ENCODE data around the gene CPM.
"Not testable (repeated sequence)": the region's sequence is repeated elsewhere in the genome, so short reads cannot be mapped to it uniquely, and the experiment has no call there.

CPM gene

DNA sequence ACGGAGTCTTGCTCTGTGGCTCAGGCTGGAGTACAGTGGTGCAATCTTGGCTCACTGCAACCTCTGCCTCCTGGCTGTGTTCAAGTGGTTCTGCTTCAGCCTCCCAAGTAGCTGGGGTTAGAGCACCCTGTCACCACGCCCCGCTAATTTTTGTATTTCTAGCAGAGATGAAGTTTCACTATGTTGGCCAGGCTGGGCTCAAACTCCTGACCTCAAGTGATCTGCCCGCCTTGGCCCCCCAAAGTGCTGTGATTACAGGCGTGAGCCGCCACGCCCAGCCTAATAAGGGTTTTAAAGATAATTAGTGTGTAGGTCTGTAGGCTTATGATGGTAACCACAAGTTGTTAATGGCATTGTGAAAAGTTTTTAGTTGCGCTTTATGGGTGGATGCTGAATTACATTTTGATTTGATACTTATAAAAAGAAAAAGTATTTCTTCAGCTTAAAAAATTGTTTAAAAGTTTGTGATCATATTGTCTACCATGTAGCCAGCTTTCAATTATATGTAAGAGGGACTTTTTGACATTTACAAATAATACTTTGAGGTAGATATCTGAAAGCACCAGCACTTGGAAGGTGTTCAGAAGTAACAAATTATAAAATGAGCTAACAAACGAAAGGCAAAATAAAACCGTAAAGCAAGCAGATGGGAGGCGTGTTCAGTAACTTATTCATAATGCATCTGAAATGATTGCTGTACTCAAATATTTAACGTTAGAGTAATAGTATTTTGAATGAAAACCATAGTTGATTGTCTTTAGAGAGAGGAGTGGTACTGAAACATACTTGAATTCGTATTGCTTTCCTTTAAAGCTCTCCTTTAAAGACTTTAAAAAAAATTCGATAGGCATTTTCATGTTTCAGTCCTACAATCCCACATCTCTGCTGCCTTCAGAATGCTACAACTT lies 87.9 kb downstream of the CPM start:
- DNase-seq = no peak

DNA sequence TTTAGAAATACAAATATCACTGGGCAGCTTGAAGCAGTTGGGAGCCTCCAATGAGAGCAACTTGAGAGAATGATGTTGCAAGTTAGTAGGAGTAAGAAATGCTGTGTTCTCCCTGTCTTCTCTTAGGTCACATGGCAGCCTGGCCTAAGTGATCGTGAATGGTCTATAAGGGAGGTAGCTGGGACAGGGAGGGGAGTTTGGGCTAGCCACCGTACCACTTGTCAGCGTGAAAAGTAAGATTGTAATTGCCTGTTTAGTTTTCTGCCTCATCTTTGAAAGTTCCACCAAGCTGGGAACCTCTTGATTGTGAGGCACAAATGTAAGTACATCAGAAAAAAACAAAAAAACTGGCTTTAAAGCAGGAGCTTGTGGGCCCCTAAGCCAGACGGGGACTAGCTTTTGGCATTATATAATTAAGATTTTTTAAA lies 88.6 kb downstream of the CPM start:
- DNase-seq = no peak

DNA sequence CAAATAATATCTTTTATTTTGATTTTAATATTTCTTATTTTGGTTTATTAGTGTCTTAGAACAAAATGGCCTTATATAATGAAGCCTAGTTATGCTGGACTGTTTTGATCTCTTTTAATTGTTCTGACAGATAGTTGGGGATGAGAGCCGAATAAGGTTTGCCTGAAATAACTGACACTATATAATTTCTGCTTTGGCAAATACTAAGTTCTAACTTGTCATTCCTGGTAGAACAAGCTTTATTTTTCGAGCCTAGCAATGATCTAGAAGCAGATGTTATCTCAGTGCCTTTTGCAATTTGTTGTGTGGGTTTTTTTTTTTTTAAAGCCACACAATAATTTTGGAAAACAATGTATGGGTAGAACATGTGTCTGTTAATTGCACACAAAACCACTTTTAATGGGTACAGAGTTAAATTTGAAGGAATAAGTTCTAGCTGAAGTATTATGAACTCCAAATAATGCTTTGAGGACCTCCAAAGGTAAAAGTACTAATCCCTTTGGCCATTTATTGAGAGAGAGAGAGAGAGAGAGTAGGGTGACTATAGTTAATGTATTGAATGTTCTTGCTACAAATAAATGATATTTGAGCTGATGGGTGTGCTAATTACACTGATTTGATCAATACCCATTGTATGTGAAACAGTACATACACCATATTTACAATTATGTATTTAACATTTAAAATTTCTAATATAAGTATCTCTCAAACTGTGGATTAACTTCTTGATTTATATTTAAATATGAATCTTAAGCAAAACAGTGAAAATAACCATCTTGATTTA lies 90.0 kb downstream of the CPM start:
- no peak for DNase-seq

DNA sequence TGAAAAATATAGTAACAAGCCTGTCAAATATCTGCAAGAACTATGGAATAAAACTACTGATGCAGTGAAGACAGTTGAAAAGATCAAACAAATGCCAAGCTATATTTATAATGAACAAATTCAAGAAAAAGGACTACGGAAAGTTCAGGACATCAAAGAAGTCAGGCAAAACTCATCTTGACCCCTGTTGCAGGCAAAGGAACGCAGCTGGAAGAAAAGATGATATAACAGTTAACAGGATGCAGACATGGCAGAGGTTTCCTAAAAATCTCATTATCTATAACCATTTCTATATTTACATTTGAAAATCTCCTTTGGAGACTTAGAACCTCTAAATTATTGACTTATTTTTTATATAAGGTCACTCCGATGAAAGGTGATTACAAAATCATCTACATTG lies 90.8 kb downstream of the CPM start:
- no peak for DNase-seq

DNA sequence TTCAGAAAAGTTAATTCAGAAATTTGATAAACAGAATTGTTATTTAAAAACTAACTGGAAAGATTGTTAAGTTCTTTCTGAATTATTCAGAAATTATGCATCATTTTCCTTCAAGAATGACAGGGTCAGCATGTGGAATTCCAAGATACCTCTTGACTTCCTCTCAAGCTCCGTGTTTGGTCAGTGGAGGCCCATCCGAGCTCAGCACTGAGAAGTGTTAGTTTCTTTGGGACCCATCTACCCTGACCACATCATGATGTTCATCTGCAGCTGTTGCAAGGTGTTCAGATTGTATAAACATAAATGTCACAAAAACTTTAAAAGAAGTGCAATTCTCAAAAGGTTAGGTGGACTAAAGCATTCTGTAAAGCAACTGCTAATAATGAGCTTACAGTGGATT lies 91.3 kb downstream of the CPM start:
- no peak for DNase-seq

DNA sequence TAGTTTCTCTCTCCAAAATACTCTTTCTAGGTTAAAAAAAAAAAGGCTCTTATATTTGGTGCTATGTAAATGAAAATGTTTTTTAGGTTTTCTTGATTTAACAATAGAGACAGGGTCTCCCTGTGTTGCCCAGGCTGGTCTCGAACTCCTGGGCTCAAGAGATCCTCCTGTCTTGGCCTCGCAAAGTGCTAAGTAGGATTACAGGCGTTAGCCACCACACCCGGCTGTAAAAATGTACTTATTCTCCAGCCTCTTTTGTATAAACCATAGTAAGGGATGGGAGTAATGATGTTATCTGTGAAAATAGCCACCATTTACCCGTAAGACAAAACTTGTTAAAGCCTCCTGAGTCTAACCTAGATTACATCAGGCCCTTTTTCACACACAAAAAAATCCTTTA lies 91.8 kb downstream of the CPM start:
- DNase-seq = not testable (repeated sequence)

DNA sequence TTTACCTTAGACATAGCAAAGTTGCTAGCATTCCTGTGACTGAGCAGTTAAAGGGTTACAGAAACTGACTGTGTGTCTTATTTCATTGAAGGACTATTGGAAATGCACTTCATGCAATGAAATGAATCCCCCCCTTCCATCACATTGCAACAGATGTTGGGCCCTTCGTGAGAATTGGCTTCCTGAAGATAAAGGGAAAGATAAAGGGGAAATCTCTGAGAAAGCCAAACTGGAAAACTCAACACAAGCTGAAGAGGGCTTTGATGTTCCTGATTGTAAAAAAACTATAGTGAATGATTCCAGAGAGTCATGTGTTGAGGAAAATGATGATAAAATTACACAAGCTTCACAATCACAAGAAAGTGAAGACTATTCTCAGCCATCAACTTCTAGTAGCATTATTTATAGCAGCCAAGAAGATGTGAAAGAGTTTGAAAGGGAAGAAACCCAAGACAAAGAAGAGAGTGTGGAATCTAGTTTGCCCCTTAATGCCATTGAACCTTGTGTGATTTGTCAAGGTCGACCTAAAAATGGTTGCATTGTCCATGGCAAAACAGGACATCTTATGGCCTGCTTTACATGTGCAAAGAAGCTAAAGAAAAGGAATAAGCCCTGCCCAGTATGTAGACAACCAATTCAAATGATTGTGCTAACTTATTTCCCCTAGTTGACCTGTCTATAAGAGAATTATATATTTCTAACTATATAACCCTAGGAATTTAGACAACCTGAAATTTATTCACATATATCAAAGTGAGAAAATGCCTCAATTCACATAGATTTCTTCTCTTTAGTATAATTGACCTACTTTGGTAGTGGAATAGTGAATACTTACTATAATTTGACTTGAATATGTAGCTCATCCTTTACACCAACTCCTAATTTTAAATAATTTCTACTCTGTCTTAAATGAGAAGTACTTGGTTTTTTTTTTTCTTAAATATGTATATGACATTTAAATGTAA lies 93.5 kb downstream of the CPM start:
- DNase-seq = no peak

DNA sequence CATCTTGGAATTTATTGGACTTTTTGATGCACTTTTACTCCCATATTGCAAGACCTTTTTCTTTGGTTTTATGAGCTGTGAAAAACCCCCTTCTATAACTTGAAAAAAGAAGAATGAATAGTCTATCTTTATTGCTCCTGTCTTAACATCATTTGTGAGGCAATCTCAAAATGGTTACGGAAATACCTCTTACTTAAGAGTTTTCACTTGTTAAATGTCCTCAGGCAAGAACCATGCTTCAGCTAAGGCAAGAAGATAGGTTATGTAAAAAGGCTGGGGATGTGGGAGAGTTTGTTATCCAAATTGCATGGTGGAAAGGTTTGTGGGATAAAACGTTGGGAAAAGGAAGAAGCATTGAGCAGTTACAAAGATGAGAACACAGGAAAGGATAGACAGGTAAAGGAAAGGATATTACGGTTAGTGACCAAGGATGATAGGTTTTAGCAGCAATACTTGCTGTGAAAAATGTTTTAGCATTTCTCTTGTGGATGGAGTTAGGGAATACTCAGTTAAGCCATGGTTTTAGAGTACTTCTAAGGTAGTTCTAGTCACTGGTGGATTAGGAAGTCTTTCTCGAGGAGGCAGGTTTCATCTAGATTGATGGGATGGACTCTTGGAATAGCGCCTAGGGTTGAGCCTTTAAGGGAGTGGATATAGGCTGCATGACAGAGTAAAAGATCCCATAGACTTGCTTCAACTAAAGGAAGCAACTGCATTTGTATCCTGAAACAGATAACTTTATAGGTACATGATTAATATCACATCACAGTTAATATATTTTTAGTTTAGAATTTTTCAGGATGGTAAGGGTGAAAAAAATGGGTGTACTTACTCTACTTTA lies 94.7 kb downstream of the CPM start:
- no peak for DNase-seq

DNA sequence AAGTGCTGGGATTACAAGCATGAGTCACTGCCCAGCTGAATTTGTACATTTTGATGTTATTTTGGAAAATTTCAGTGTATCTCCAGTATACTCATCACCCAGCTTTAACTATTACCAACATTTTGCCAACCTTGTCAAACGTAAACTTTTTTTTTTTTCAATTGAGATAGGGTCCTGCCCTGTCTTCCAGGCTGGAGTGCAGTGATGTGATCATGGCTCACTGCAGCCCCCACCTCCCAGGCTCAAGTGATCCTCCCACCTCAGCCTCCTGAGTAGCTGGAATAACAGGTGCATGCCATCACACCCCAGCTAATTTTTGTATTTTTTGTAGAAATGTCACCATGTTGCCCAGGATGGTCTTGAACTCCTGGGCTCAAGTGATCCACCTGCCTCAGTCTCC lies 95.8 kb downstream of the CPM start:
- no peak for DNase-seq

DNA sequence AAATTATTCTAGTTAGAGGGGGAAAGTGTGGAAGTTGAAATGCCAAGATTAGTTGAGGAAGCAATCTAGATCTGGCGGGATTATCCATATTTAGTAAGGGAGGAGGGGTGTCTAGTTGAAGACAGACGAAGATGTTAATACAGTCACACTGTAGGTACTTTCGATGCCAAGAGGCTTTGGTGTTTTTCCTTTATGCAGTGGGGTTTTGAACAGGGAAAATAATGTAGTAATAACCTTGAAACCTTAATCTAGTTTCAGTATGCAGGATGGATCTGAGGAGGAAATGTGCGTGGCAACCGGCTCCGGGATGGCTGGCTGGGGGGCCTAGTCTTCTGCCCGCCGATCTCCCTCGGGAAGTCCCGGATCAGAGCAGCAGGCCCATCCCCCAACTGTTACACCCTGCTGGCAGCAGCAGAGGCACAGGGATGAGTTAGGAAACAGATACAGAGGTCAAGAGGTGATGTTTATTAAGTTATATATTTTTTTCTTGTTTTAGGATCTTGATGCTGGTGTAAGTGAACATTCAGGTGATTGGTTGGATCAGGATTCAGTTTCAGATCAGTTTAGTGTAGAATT lies 97.5 kb downstream of the CPM start:
- no peak for DNase-seq

DNA sequence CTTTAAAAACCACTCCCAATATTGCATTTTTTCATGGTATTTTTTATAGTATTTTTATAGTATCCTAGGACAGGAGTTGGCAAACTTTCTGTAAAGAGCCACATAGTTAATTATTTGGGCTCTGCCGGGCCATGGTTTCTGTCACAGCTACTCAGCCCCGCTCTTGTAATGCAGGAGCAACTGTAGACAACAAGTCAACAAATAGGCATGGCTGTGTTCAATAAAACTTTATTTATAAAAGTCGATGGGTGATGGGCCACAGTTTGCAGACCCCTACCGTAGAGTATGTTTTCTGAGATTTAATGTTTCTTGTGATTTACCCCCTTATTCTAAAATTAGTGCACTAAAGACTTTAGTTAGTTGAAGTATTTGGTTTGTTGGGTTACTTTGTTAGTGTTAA lies 99.5 kb downstream of the CPM start:
- DNase-seq = no peak

DNA sequence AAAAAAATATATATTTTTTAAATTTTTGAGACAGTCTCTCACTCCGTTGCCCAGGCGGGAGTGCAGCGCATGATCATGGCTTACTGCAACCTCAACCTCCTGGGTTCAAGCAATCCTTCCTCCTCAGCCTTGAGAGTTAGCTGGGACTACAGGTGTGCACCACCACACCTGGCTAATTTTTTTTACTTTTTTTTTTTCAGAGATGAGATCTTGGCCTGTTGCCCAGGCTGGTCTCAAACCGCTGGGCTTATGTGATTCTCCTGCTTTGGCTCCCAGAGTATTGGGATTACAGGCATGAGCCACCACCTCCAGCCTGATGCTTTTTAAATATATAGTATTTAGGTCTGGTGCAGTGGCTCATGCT lies 100.5 kb downstream of the CPM start:
- no peak for DNase-seq

DNA sequence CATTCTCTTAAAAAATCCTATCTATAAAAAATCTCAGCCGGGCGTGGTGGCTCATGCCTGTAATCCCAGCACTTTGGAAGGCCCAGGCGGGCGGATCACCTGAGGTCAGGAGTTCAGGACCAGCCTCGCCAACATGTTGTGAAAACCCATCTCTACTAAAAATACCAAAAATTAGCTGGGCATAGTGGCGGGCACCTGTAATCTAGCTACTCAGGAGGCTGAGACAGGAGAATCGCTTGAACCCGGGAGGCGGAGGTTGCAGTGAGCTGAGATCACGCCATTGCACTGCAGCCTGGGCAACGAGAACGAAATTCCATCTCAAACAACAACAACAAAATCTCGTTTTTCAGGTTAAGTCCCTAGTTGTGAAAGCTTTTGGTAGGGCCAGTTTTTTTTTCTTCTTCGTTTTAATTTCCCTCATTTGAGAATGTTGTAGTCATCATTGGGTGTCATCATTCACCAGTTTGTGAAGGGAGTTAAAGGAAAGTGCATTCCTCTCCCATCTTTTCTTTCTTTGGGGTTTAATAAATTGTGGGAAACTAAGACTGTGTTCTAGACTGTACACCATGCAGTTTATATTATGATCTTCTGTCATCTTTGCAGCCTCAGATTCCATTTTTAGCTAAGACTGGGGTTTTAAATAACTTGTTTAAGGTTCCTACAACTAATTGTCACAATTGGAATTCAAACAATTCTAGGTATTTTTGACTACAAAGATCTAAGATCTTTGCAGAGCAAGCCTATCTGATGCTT lies 101.0 kb downstream of the CPM start:
- no peak for DNase-seq

DNA sequence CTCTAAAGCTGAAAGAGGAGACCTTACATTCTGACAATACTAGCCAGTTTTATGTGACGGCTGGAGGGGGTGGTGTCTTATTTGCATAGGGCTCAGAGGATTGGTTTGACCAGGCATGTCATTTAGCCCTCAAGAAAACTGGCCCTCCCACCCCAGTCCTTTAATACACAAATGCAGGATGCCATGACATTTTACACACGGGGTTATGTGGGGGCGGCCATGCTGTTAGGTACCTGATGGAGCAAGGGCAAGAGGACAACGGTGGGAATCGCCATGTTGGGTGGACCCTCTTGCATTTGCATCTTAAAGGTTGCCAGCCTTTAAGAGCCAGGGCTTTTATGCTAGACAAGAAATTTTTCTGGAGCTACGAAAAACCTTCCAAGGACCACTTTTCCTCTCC lies 101.7 kb downstream of the CPM start:
- DNase-seq = no peak

DNA sequence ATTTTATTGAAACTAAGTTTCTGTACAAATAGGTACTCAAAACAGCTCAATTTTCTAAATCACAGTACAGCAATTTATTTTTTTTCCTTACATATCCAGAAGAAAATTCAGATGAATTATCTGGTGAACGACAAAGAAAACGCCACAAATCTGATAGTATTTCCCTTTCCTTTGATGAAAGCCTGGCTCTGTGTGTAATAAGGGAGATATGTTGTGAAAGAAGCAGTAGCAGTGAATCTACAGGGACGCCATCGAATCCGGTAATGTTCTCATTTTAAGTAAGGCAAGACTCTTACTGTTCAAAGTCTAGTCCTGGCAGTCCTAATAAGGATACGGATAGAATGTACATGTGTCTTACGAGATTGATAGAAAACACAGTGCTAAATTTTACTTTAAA lies 104.3 kb downstream of the CPM start:
- no peak for DNase-seq

DNA sequence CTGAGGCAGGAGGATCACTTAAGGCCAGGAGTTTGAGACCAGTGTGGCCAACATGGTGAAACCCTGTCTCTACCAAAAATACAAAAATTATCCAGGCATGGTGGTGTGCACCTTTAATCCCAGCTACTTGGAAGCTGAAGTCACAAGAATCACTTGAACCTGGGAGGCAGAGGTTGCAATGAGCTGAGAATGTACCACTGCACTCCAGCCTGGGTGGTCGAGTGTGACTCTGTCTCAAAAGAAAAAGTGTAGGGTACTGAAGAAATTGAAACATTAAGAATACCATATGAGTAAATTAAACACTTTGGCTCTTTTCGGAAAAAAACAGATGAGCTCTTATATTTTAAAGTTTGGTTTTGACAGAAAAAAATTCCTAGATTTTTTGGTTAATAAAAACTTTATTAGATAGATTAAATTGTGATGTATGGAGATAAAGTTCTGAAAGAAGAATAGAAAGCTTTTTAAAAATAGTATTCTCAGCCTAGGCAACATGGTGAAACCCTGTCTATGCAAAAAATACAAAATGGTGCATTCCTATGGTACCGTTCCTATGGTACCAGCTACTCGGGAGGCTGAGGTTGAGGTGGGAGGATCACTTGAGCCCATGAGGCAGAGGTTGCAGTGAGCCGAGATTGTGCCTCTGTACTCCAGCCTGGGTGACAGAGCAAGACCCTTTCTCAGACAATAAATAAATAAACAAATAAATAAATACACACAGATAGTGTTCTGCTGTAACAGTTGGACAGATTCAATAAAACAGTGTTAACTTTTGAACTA lies 104.9 kb downstream of the CPM start:
- DNase-seq = no peak

DNA sequence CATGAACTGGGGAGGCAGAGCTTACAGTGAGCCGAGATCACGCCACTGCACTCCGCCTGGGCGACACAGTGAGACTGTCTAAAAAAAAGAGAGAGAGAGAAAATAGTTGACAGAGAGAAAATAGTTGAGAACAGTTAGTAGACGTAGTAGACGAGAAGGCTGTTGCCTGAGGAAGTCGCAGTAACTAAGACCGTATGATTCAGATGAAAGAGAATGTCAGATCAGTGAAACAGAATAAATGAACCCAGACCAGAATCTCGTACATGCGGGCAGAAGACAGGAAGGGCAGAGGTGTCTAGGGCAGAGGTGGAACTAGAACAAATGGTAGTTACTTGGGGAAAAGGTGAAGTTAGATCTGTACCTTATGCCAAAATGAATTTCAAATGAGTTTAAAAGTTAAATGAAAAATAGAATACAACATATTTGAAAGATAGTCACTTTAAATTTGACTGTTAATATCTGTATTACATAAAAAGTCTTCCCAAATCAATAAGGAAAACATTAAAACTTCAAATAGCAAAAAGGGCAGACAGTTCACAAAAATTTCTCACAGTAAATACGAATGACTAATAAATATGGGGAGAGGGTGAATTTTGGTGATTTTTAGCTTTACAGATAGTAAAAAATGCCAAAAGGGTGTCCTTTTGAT lies 107.3 kb downstream of the CPM start:
- DNase-seq = no peak

DNA sequence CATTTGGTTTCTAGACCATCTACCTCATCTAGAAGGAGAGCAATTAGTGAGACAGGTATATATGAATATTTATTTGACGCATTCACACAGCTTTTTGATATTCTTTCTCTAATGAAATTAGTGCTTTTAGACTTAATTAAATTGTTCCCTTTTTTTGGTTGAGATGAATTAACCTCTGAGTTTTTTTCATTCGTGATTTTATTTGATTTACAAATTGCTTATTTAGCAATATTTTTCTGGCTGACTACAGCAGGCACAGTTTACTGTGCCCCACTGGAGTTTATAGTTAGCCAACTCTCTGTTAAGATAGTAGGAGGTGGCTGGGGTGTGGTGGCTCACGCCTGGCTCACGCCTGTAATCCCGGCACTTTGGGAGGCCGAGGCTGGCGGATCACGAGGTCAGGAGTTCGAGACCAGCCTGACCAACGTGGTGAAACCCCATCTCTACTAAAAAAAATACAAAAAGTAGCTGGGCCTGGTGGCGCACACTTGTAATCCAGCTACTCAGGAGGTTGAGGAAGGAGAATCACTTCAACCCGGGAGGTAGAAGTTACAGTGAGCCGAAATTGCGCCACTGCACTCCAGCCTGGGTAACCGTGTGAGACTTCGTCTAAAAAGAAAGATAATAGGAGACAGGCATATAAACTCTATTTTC lies 108.2 kb downstream of the CPM start:
- no peak for DNase-seq

DNA sequence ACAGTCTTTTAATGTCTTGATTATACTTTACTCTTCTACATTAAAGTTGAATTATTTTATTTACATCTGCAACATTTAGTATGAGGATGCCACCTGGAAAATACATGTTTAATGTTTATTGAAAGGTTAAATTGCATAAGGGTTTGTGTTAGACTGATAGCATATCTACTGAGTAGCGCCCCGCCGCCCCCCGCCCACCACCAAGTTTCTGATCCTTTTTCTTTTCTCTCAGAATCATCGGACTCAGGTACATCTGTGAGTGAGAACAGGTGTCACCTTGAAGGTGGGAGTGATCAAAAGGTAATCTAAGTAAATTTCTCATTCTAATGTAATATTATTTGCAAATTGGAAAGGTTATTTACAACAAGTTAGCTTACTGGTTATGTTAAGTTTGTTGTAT lies 108.8 kb downstream of the CPM start:
- no peak for DNase-seq
